DMS153 (cell line): ENCODE results near the gene KIF16B.
"Not testable (repeated sequence)": the region's sequence is repeated elsewhere in the genome, so short reads cannot be mapped to it uniquely, and the experiment has no call there.

Source experiments
- DNase-seq: peaks from one replicate; lab custom pipeline; 2025; lab: John Stamatoyannopoulos, UW

Gene KIF16B

GRCh38 chr20:16595376-16595775, 22.1 kb upstream of the KIF16B start:
- no peak for DNase-seq

GRCh38 chr20:16590041-16590633, 16.9 kb upstream of the KIF16B start:
- DNase-seq, result no peak

GRCh38 chr20:16589623-16590022, 16.4 kb upstream of the KIF16B start:
- no peak for DNase-seq

- DNase-seq, result no peak
These were observed 15.0 kb upstream of the KIF16B start for GRCh38 chr20:16588241-16588640.

- no peak for DNase-seq
These were observed 13.8 kb upstream of the KIF16B start for GRCh38 chr20:16587066-16587465.

GRCh38 chr20:16583474-16583873, 10.2 kb upstream of the KIF16B start:
- DNase-seq, result no peak

- no peak for DNase-seq
These were observed 8.0 kb upstream of the KIF16B start for GRCh38 chr20:16581241-16581640.

- no peak for DNase-seq
These were observed 7.4 kb upstream of the KIF16B start for GRCh38 chr20:16580620-16581019.

- no peak for DNase-seq
These were observed 6.9 kb upstream of the KIF16B start for GRCh38 chr20:16580147-16580546.

- no peak for DNase-seq
These were observed 3.0 kb upstream of the KIF16B start for GRCh38 chr20:16576219-16576618.

- no peak for DNase-seq
These were observed 2.3 kb upstream of the KIF16B start for GRCh38 chr20:16575390-16576140.

GRCh38 chr20:16574656-16575355, 1.6 kb upstream of the KIF16B start:
- peak; percentile 34 for DNase-seq

GRCh38 chr20:16571333-16571732, 1.9 kb downstream of the KIF16B start:
- no peak for DNase-seq

GRCh38 chr20:16569246-16570153, 3.7 kb downstream of the KIF16B start:
- no peak for DNase-seq

GRCh38 chr20:16566080-16566479, 7.2 kb downstream of the KIF16B start:
- no peak for DNase-seq

GRCh38 chr20:16564079-16564478, 9.2 kb downstream of the KIF16B start:
- not testable (repeated sequence) for DNase-seq

- no peak for DNase-seq
These were observed 10.0 kb downstream of the KIF16B start for GRCh38 chr20:16563066-16563806.

- no peak for DNase-seq
These were observed 11.0 kb downstream of the KIF16B start for GRCh38 chr20:16562259-16562658.

- DNase-seq, result no peak
These were observed 12.6 kb downstream of the KIF16B start for GRCh38 chr20:16560661-16561060.

- no peak for DNase-seq
These were observed 13.0 kb downstream of the KIF16B start for GRCh38 chr20:16560216-16560615.

- no peak for DNase-seq
These were observed 16.9 kb downstream of the KIF16B start for GRCh38 chr20:16556301-16556700.
